ENCODE results near the gene KATNB1. TPM values are rescaled to one million over a fixed set of nuclear protein-coding genes. Genes with fewer than 3 reads are reported as not detected.

The KATNB1 gene
- total and polyA plus RNA-seq, 12 donors: 9.0 to 15.1 (median 11.0) TPM

DNA sequence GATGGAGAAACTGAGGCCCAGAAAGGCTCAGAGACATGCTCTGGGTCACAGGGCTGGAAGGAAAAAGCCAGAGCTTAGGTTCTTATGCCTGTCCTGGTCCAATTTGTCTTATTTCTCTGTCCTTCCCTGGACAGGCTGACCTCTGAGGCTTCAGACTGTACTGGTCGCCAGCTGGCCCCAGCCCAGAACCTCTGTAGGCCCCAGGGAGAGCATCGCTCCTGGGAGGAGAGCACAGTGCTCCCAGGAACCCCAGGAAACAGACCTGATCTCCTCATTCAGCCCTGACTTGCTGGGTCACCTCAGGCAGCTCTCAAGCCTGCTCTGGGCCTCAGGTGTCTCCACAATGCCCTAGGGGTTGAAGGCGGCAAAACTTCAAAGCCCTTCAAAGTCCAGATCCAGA, 36.1 kb upstream of the KATNB1 start:
- Histone ChIP-seq H3K27ac (no peak overlapping the region), H3K4me3 (no peak overlapping the region), H3K36me3 (no peaks in the 10 kb centered on the region), H3K4me1 (no peaks in the 10 kb centered on the region), H3K9me3 (no peaks in the 10 kb centered on the region), H3K27me3 (no peaks in the 10 kb centered on the region)
- ATAC-seq: peak in 1 of 8 donors; percentile 18
- TF ChIP-seq, protein P1, sequence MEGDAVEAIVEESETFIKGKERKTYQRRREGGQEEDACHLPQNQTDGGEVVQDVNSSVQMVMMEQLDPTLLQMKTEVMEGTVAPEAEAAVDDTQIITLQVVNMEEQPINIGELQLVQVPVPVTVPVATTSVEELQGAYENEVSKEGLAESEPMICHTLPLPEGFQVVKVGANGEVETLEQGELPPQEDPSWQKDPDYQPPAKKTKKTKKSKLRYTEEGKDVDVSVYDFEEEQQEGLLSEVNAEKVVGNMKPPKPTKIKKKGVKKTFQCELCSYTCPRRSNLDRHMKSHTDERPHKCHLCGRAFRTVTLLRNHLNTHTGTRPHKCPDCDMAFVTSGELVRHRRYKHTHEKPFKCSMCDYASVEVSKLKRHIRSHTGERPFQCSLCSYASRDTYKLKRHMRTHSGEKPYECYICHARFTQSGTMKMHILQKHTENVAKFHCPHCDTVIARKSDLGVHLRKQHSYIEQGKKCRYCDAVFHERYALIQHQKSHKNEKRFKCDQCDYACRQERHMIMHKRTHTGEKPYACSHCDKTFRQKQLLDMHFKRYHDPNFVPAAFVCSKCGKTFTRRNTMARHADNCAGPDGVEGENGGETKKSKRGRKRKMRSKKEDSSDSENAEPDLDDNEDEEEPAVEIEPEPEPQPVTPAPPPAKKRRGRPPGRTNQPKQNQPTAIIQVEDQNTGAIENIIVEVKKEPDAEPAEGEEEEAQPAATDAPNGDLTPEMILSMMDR (IDR thresholded peaks at IDR 0.05): no peak
- DNase-seq: no peak
- intact Hi-C loops (cut with DNase I): no loop called here
- WGBS, 2 donors: 80 to 83% methylated on average over 3 of the region's 3 CpGs

DNA sequence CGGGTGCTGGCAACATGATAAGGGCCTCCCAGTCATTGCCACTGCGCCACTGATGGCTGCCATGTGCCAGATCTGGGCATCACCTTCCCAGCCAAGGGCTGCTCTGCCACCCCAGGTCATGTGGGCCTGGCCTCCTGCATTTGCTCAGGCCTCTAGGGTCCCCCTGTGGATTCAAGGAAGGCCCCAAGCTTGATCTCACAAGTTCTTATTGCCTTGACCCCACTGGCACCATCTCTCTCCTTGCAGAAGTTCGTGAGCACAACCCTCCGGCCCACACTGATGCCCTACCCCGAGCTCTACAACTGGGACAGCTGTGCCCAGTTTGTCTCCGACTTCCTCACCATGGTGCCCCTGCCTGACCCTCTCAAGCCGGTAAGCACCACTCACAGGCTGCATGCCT, 35.7 kb upstream of the KATNB1 start:
- ATAC-seq (no peak), DNase-seq (no peak)
- WGBS, 2 donors: 94% methylated on average over 7 of the region's 7 CpGs
- TF ChIP-seq, protein P1 (IDR thresholded peaks at IDR 0.05): no peak
- intact Hi-C loops (cut with DNase I): no loop called here
- no peaks in the 10 kb centered on the region for H3K4me1 ChIP-seq
- no peaks in the 10 kb centered on the region for H3K36me3 ChIP-seq
- no peak overlapping the region for H3K27ac ChIP-seq
- no peak overlapping the region for H3K4me3 ChIP-seq
- no peaks in the 10 kb centered on the region for H3K9me3 ChIP-seq
- no peaks in the 10 kb centered on the region for H3K27me3 ChIP-seq

DNA sequence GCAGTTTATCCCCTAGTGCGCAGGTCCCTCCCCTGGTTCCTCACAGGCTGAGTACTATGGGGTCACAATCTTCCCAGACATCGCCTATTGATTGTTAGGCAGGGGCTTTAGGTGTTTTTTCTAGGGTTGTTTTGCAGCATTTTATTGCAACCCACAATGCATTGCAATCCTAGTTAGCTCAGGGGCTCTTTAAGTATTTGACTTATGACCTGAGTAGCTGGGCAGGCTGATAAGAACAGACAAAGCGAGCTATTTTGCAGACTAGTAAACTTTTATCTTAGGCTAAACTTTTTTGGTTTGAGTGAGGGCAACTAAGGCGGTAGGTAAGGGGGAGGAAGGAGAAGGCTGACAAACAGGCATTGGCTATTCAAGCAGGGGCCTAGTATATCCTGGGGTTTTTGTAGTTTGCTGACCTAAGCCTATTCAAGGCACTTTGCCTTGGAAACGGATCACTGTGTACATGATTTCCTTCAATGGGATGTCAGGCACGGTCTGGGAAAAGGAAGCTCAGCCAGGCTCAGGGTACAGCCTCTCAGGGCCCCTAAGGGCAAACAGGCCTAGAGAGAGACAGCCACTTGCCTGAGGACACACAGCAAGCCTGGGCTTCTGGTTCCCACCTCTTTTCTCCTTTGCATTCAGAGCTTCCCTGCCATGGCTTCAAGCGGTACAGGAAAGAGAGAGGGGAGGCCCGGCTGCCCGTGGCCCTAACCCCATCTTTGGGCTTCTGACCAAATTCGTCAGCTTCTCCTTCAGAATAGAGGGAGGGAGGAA, 34.6 kb upstream of the KATNB1 start:
- no peaks in the 10 kb centered on the region for H3K27me3 ChIP-seq
- H3K27ac ChIP-seq: no peak overlapping the region
- 77 to 81% methylated on average over 10 of the region's 10 CpGs for WGBS, 2 donors
- intact Hi-C loops (cut with DNase I): no loop called here
- TF ChIP-seq, protein P1 (IDR thresholded peaks at IDR 0.05): no peak
- H3K9me3 ChIP-seq: no peaks in the 10 kb centered on the region
- no peaks in the 10 kb centered on the region for H3K36me3 ChIP-seq
- H3K4me3 ChIP-seq: no peak overlapping the region
- DNase-seq: no peak
- H3K4me1 ChIP-seq: no peaks in the 10 kb centered on the region
- ATAC-seq: no peak

DNA sequence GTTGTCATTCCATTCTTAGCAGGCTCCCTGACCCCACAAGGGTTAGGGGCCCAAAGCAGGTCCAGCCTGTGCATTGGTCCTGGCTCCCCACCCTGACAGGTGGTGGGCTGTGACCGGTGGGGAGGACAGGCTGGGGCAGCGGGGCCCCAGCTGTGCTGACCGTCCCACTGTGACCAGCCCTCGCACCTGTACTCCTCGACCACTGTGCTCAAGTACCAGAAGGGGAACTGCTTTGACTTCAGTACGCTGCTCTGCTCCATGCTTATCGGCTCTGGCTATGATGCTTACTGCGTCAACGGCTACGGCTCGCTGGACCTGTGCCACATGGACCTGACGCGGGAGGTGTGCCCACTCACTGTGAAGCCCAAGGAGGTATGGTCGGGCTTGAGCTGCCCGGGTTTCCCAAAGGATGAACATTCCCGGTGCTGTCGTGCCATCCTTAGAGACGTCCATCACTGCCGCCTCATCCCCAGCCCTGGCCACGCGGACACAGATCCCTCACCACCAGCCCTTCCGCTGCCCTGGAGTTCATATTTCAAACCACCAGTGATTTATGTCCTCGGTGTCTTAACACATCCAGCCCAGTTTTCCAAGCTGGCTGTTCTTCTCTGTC, 33.7 kb upstream of the KATNB1 start:
- Histone ChIP-seq H3K4me1 (no peaks in the 10 kb centered on the region), H3K27me3 (no peaks in the 10 kb centered on the region), H3K36me3 (no peaks in the 10 kb centered on the region), H3K27ac (no peak overlapping the region), H3K4me3 (no peak overlapping the region), H3K9me3 (no peaks in the 10 kb centered on the region)
- ATAC-seq (peak in 1 of 8 donors; percentile 59), DNase-seq (no peak)
- TF ChIP-seq, protein P1 (IDR thresholded peaks at IDR 0.05): no peak
- 82 to 83% methylated on average over 23 of the region's 23 CpGs for WGBS, 2 donors
- intact Hi-C loops (cut with DNase I): no loop called here
